ENCODE data around the gene C11orf68. TPM values are rescaled to one million over a fixed set of nuclear protein-coding genes. Genes with fewer than 3 reads are reported as not detected.

Gene C11orf68
- total RNA-seq, 2 experiments from 2014 or later: 10.7 to 28.1 TPM

- intact Hi-C loops (cut with micrococcal nuclease; ENCODE audit: unreplicated experiment): no loop called here
- TF ChIP-seq EZH2phosphoT487 (IDR thresholded peaks at IDR 0.05; ENCODE audit: borderline replicate concordance, low read depth, low read length): no peak
- TF ChIP-seq CTCF (conservative IDR thresholded peaks at IDR 0.05; ENCODE audit: low read length): no peak
- CTCF ChIA-PET (ENCODE audit: unreplicated experiment): interaction anchor here (0.6 kb wide), 1 partner anchor 65 kb away, joined by 3 read pairs; no protein-coding TSS in a partner anchor
- no peak for DNase-seq (ENCODE audit: low spot score)
- Histone ChIP-seq H2AFZ (ENCODE audit: low read length) (no peak overlapping the region), H3K4me3 (ENCODE audit: low read depth, low read length, poor library complexity, severe bottlenecking) (no peak overlapping the region), H3K36me3 (ENCODE audit: insufficient read depth, low read length) (no peaks in the 10 kb centered on the region), H3K79me2 (ENCODE audit: insufficient read depth, low read depth, low read length) (no peaks in the 10 kb centered on the region), H4K20me1 (ENCODE audit: insufficient read depth, low read length) (no peaks in the 10 kb centered on the region), H3K27ac (ENCODE audit: low read depth, low read length, poor library complexity, severe bottlenecking) (no peak overlapping the region), H3K4me2 (ENCODE audit: low read length) (no peak overlapping the region), H3K9me3 (ENCODE audit: low read length) (no peaks in the 10 kb centered on the region), H3K4me1 (ENCODE audit: insufficient read depth, low read length, poor library complexity, severe bottlenecking) (no peaks in the 10 kb centered on the region), H3K9me2 (ENCODE audit: insufficient read depth, low read length) (no peaks in the 10 kb centered on the region)
- POLR2A ChIA-PET: interaction anchor here (1.4 kb wide), 1 partner anchor 10 kb away, joined by 3 read pairs; no protein-coding TSS in a partner anchor
- BruUV-seq (replicated peaks): no TSS peak
Observed at GRCh38 chr11:65911682-65912568, 6.9 kb downstream of the C11orf68 start.

- Histone ChIP-seq H3K4me1 (ENCODE audit: insufficient read depth, low read length, poor library complexity, severe bottlenecking) (no peaks in the 10 kb centered on the region), H2AFZ (ENCODE audit: low read length) (no peak overlapping the region), H3K36me3 (ENCODE audit: insufficient read depth, low read length) (no peaks in the 10 kb centered on the region), H3K4me2 (ENCODE audit: low read length) (no peak overlapping the region), H3K27ac (ENCODE audit: low read depth, low read length, poor library complexity, severe bottlenecking) (no peak overlapping the region), H3K79me2 (ENCODE audit: insufficient read depth, low read depth, low read length) (no peaks in the 10 kb centered on the region), H3K9me2 (ENCODE audit: insufficient read depth, low read length) (no peaks in the 10 kb centered on the region), H3K9me3 (ENCODE audit: low read length) (no peaks in the 10 kb centered on the region), H3K4me3 (ENCODE audit: low read depth, low read length, poor library complexity, severe bottlenecking) (no peak overlapping the region), H4K20me1 (ENCODE audit: insufficient read depth, low read length) (no peaks in the 10 kb centered on the region)
- intact Hi-C loops (cut with micrococcal nuclease; ENCODE audit: unreplicated experiment): no loop called here
- no peak for DNase-seq (ENCODE audit: low spot score)
- ChIA-PET POLR2A (no interaction called here), CTCF (ENCODE audit: unreplicated experiment) (no interaction called here)
- no TSS peak for BruUV-seq (replicated peaks)
- TF ChIP-seq CTCF (conservative IDR thresholded peaks at IDR 0.05; ENCODE audit: low read length) (no peak), EZH2phosphoT487 (IDR thresholded peaks at IDR 0.05; ENCODE audit: borderline replicate concordance, low read depth, low read length) (no peak)
Observed at GRCh38 chr11:65907878-65908277, 11.0 kb downstream of the C11orf68 start.

GRCh38 chr11:65906602-65907001 is 12.3 kb downstream of the C11orf68 start:
- no peaks in the 10 kb centered on the region for H3K36me3 ChIP-seq (ENCODE audit: insufficient read depth, low read length)
- POLR2A ChIA-PET: no interaction called here
- DNase-seq (ENCODE audit: low spot score): no peak
- CTCF ChIA-PET (ENCODE audit: unreplicated experiment): no interaction called here
- intact Hi-C loops (cut with micrococcal nuclease; ENCODE audit: unreplicated experiment): no loop called here
- H3K9me2 ChIP-seq (ENCODE audit: insufficient read depth, low read length): no peaks in the 10 kb centered on the region
- no peak overlapping the region for H3K27ac ChIP-seq (ENCODE audit: low read depth, low read length, poor library complexity, severe bottlenecking)
- no TSS peak for BruUV-seq (replicated peaks)
- H2AFZ ChIP-seq (ENCODE audit: low read length): no peak overlapping the region
- H3K4me1 ChIP-seq (ENCODE audit: insufficient read depth, low read length, poor library complexity, severe bottlenecking): no peaks in the 10 kb centered on the region
- TF ChIP-seq EZH2phosphoT487 (IDR thresholded peaks at IDR 0.05; ENCODE audit: borderline replicate concordance, low read depth, low read length): no peak
- no peak for TF ChIP-seq CTCF (conservative IDR thresholded peaks at IDR 0.05; ENCODE audit: low read length)
- no peaks in the 10 kb centered on the region for H4K20me1 ChIP-seq (ENCODE audit: insufficient read depth, low read length)
- H3K9me3 ChIP-seq (ENCODE audit: low read length): no peaks in the 10 kb centered on the region
- no peak overlapping the region for H3K4me3 ChIP-seq (ENCODE audit: low read depth, low read length, poor library complexity, severe bottlenecking)
- H3K79me2 ChIP-seq (ENCODE audit: insufficient read depth, low read depth, low read length): no peaks in the 10 kb centered on the region
- H3K4me2 ChIP-seq (ENCODE audit: low read length): no peak overlapping the region
